Stimulated activated CD4-positive, alpha-beta T cell treated with anti-CD3 and anti-CD28 coated beads, Interleukin-15, amount 100 ng/mL, for 48 hours (primary cell): ENCODE measurements around the gene ZNF346.

ENCODE experiments used
- DNase-seq, 2 donors: peaks; one replicate each; pipeline ENCODE4 v3.0.0-alpha.2; 2020; ENCODE audit warnings: low read depth in 2 of 2

The ZNF346 gene

DNA sequence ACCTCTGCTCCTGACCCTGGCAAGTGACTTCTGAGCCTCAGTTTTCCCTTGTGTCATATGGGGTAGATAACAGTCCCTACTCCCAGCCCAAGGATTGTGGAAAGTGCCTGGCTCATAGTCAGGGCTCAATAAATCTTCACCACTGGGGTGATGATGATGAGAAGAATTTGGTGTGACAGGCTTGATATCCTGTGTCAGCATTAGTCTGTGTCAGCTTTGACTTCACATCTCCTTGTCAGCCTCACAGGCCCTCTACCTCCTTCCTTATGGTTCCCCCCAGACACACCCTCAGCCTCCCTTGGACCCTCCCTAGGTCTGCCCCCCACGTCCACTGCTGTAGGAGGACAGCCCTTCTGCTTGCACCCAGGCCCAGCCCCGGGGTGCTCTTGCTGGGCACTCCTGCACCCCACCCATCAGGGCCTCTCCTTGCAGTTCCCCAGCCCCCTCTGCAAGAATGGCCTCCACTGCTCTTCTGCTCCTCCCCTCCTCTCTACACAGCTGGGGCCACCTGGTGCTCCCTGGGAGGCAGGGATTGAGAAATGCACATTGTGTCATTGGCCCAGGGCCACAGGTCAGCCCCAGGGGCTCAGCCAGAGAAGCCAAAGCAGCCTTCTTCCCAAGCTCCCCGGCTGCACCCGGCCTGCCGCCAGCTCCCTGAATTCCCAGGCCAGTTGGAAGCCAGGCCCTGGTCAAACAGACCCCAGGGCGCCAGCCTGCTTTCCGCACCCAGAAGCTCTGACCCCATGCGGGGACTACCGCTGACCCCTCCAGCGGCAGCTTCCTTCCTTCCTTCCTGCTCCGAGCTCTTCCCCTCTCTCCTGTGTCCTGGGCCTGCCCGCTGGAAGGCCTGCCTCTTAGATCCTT lies 72.0 kb downstream of the ZNF346 start:
- DNase-seq = no peak

DNA sequence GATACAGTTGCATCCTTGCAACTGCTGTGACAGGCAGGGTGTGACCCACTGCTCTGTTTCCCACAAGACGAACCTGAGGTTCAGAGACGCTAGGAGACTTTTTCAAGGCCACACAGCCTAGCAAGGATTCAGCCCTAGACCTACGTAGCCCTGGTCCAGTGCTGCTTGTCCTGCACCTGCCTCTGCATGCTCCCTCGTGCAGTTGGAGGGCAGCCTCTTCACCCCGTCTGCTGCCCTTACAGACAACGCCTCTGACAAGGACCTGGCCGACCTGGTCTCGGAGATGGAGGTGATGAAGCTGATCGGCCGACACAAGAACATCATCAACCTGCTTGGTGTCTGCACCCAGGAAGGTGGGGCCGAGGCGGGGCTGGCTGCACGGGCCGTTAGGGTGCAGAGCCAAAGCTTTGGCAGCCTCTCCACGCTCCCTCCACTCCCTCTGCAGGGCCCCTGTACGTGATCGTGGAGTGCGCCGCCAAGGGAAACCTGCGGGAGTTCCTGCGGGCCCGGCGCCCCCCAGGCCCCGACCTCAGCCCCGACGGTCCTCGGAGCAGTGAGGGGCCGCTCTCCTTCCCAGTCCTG lies 72.7 kb downstream of the ZNF346 start:
- DNase-seq = no peak

DNA sequence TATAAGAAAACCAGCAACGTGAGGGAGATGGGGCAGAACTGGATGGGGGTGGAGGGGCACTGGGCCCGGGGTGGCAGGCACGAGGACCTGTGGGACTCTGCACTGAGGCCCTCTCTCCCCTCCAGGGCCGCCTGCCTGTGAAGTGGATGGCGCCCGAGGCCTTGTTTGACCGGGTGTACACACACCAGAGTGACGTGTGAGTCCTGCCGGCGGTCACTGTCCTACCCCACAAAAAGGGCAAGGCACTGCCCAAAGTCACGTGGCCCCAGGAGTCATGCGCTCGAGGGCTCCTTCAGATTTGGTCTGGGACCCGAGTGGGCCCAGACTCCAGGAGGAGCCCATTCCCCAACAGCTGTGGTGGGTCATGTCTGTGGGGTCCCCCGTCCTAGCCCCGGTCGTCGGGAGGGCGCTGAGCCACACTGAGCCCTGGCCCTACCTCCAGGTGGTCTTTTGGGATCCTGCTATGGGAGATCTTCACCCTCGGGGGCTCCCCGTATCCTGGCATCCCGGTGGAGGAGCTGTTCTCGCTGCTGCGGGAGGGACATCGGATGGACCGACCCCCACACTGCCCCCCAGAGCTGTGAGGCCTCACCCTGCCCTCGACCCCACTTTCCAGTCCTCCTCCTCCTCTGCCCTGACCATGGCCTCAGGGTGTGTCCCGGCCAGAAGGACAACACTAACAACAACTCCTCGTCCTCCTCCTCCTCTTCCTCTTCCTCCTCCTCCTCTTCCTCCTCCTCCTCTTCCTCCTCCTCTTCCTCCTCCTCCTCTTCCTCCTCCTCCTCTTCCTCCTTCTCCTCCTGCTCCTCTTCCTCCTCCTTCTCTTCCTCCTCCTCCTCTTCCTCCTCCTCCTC lies 73.9 kb downstream of the ZNF346 start:
- no peak for DNase-seq

DNA sequence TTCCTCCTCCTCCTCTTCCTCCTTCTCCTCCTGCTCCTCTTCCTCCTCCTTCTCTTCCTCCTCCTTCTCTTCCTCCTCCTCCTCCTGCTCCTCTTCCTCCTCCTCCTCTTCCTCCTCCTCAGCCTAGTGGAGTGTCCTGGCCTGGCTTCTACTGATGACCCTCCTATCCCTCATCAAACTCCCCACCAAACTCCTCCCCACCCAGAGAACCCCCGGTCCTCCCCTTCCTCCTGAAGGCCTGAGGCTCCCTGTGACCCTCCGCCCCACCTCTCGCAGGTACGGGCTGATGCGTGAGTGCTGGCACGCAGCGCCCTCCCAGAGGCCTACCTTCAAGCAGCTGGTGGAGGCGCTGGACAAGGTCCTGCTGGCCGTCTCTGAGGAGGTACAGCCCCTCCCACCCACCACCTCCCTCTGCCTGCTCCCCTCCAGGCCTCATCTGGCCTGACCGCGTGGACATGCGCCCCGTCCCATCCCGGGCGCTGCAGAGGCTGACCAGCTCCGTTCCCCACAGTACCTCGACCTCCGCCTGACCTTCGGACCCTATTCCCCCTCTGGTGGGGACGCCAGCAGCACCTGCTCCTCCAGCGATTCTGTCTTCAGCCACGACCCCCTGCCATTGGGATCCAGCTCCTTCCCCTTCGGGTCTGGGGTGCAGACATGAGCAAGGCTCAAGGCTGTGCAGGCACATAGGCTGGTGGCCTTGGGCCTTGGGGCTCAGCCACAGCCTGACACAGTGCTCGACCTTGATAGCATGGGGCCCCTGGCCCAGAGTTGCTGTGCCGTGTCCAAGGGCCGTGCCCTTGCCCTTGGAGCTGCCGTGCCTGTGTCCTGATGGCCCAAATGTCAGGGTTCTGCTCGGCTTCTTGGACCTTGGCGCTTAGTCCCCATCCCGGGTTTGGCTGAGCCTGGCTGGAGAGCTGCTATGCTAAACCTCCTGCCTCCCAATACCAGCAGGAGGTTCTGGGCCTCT lies 74.8 kb downstream of the ZNF346 start:
- no peak for DNase-seq

DNA sequence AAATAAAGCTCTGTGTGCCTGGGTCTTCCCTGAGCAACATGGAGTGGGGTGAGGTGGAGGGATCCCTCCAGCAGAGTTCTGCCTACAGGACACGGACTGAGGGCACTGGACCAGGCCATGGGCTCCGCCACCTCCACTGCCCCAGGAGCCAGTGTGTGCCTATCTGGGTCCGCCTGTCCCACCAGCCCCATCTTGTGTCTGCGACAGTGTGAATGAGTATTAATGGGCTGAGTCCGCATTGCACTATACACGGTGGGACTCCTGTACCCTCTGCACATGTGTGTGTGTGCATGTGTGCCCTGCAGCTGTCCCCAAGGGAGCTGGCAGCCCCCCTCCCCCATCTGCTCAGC lies 75.6 kb downstream of the ZNF346 start:
- no peak for DNase-seq

DNA sequence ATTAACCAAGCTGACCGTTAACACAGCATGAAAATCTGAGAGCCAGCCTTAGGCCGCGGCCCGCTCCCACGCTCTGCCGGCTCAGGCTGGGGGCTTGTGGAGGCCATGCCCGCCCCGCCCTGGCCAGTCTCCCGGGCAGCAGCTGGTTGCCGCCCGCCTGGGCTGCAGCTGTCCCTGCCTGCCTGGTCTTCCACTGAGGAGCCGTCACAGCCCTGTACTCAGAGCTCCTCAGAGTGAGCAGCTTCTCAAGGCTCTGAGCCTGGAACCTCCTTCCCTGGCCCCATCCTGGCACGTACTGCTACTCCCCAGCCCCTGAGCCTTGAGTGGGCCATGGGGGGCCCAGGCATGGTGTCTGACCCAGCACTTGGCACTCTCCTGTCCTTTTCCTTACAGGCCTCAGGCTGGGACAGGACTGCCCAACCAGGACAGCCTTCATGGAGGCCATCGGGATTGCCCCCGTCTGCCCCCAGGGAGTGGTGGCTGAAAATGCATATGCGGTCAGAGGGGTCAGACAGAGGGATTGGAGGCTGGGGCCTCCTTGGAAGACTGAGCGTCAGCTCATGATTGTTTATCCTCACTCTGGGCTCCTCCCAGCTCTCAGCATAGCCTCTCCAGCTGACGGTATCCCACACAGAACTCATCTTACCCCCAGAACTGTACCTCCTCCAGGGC lies 76.1 kb downstream of the ZNF346 start:
- no peak for DNase-seq

DNA sequence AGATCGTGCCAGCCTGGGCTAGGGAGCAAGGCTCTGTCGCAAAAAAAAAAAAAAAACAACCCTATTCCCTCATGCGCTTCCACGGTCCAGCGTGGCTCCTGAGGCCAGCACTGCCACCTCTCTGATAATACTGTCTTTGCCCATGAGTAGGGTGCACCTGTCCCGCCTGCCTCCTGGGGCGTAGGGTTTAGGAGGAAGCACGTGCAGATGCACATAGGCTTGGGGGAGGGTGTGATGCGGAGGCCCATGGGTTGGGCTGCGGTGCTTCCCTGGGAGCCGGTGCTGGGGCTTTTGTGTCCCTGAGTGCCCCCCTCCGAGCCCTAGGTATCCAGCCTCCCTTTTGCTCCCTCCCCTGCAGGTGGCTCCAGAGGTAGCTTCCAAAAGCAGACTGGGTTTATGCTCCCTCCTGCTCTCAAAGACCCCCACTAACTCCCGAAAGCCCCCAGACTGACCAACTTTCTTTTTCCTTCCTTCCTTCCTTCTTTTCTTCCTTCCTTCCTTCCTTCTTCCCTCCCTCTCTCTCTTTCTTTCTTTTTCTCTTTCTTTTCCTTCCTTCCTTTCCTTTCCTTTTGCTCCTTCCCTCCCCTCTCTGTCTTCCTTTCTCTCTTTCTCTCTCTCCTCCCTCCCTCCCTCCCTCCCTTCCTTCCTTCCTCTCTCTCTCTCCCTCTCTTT lies 77.1 kb downstream of the ZNF346 start:
- no peak for DNase-seq

DNA sequence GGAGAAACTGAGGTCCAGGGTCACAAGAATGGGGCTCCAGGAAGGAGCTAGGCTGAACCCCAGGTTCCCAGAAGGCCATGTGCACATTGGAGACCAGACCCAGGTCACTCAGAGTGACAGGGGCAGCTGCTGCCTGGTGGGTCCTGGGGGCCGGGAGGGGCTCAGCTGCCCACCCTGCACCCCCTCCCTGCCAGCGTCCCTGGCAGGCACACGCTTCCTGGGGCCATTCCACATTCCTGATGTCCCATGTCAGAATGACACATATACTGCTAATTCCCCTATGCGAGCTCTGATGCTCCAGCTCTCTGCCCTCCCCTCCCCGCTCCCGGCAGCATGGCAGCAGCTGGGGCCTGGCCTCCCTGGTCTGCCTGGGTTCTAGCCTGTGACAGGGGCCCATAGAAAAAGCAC lies 78.2 kb downstream of the ZNF346 start:
- DNase-seq = no peak

DNA sequence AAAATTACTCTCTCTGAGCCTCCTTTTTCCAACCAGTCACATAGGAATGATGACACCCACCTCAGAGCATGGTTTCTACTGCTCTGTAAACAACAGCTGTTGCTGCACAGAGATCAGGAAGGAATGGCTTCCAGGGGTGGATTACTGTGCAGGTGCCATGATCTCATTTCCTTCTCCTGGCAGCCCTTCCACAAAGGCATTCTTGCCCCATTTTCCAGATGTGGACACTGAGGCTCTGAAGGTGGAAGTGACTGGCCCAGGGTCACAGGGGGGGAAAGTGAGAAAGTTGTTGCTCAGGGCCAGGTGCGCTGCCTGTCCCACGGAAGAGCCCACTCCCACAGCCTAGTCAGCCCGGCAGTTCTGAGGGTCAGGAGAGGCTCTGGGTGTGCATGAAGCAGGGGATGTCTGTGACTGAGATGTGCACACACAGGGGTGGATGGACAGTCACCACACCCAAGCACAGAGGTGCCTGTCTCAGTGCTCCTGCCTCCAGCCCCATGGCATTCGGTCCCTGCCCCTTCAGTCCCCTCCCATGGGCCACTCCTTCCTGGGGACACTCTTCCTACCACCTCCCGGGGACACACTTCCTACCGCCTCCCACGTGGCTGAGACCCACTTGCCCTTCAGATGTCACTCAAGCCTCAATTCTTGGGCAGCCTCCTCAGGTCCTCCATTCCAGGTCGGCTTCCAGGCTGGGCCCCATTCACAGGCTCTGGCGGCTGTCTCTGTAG lies 81.2 kb downstream of the ZNF346 start:
- no peak for DNase-seq

DNA sequence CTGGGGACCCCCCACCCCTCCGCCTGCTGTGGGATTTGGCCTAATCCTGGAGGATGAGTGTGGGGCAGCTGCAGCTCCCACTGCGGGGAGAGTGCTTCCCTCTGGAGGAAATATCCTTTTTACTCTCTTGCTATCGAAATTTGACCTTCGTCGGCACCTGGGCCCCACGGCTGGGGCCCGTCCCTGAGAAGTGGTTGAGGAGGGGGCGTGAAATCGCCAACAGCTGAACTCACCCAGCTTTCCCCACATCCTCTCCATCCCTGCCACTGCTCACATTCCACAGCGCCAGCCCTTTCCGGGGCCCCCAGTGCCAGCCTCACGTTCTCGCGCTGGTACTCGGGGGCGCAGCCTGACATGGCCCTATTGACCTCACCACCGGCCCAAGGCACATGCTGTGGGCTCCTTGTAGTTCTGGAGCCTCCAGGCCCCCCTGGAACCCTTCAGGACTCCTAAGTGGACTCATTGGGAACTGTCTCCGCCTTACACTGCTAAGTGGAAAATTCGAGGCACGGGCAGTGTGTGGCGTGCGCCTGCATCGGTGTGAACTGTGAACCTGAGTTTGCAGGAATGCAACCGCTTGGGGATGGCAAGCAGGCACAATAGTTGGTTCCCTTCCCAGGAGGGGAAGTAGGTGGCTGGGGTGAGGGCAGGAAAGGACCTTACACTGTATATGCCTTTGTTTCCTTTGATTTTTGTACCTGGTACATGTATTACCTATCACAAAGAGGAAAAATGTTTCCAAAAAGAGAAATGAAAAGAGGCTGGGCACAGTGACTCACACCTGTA lies 83.4 kb downstream of the ZNF346 start:
- no peak for DNase-seq

DNA sequence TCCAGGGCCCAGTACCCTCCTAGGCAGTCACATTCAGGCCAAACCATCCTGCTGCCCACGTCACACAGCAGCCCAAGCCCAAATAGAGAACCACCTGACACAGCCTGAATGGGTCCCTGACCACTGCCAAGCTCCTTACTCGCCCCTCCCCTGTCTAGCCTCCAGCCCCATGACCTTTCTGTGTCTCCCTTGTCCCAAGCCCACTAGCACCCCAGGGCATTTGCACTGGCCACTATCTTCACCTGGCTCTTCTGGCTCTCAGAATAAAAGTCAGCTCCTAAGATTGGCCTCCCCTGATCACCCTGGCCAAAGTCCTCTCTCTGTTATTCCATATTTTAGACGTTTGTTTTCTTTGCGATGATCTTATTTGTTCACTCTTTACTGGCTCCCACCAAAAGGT lies 84.7 kb downstream of the ZNF346 start:
- DNase-seq = no peak

DNA sequence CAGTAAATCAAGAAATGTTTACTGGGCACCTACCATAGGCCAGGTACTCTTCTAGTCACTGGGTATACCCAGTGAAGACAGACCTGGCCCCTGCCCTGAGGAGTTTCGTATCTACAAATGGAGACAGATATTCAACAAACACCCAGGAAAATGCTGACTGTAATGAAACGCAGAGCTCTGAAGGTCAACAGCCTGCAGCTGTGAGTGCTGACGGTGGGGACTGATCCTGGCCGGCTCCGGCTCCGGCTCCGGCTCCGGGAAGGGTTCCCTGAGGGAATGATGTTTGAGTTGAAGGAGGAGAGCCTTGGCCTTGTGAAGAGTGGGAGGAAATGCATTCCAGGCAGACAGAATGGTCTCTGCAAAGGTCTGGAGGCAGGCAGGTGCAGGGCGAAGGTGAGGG lies 87.3 kb downstream of the ZNF346 start:
- no peak for DNase-seq

DNA sequence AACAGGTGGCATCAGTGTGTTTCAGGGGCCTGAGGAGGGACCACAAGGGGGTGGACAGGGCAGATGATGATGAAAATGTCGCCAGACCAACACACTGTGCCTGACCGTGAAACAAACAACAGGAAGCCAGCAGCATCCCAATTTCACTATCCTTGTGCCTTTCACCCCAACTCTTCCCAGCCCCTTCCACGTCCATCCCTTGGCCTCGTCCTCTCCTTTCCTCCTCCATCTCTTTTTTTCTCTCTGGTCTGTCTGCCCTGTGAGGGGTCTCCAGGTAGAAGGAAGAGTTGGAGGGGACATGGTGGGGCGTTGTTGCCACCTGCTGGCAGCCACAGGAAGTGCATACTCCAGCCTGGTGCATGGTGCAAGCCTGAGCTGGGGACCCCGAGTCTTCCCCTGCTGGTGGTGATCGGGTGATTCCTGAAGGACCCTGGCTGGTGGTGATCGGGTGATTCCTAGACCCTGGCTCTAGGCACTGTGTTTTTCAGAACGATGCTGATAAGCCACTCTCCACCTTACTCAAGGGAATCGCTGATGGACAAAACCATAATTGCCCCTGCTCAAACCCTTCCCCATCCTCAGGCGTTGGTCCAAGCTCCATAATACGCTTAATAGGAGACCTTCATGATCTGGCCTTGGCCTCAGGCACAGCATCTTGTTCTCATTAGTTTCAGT lies 89.4 kb downstream of the ZNF346 start:
- DNase-seq = peak; percentile 27 to 45

DNA sequence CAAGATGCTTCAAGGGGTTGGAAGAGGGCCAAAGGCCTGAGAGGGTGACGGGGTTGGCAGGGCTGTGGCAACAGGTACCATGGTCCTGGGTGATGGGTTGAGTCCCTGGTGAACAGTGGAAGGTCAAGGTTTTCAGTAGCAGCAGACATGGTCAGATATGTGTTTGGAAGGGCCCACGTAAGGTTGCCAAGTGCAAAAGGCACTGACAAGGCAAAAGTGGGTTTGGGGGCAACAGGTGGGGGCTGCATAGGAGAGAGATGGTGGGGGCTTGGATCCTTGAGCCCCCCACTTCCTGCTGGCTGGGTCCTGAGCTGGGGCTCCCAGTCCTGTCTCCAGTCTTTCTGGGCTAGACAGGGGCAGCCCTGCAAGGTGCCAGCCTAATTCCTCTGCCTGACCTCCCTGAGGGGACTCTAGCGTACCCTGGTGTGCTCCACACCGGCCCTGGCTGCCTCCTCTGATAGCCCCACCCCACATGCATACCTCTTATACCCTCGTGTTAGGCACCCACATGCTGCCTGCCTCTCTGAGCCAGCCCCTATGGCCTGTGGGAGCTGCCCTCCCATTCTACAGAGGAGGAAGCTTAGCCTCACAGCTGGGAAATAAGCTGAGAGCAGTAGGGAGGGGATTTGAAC lies 90.2 kb downstream of the ZNF346 start:
- DNase-seq = no peak

DNA sequence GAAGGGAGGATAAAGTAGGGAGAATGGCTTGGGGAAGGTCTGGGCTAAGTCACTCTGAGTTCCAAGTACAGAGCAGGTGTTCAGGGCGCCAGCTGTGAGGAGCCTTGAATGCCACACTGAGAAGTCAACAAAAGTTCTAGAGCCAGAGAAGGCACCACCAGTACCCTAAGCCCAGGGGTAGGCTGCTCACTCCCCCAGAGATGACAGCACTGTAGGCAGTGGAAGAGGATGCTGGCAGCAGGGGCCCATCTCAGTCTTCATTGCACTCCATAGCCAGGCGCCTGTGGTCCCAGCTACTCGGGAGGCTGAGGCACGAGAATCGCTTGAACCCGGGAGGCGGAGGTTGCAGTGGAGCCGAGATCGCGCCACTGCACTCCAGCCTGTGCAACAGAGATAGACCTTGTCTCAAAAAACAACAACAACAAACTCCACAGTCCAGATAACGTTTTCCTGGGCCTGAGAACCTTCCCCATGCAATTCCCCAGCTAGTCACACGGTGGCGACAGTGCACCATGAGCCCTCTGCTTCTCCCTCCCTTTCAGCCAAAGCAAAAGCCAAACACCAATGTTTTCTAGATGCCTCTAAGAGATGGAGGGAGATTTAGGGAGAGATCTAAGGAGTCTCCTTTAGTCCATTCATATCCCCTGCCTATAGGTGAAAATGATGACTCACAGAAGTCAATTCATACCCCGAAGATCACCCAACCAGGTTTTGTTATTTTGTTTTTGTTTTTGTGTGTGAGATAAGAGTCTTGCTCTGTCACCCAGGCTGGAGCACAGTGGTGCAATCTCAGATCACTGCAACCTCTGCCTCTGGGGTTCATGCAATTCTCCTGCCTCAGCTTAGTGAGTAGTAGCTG lies 91.3 kb downstream of the ZNF346 start:
- DNase-seq = peak; percentile 59

DNA sequence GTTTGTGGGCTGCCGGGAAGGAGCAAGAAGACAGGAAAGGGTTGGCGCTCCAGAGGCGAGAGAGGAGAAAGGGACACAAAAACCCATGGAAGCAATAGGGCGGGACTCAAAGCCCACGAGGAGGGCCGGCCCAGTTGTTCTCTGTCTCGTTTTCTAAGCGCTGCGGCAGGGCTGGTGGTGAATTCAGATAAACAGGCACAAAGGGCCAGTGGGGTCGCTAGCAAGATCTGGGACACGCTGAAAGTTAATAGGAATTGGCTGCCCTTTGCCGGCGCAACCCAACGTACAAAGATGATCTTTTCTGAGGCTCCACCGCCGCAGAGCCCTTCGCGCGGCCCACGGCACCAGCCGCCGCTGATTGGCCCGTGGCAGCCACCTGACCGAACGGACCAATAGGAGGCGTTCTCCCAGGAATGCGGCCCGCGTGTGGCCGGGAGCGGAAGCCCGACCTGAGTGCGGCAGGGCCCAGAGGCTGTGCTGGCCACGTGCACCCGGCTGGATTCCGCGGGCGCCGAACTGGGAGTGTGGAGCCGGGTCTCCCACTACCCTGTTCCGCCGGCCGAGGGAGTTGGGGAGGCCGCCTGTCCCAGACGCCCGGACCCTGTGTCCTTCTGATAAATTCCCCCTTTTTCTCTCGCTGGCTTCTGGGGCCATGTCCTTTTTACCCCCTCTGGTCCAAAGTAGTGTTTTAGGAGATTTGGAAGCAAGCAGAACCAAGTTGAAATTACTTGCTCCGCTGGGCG lies 94.3 kb downstream of the ZNF346 start:
- DNase-seq = peak; percentile 83
